ENCODE measurements around the gene HLA-DQB2.
"Not testable (repeated sequence)": the region's sequence is repeated elsewhere in the genome, so short reads cannot be mapped to it uniquely, and the experiment has no call there.

The HLA-DQB2 gene

GRCh38 chr6:32763421-32763820 is at the start of gene HLA-DQB2:
HLA-DQB2 (minus strand) TSS chr6:32763532; CDS start chr6:32763470, 62 bp downstream.
- no peak for DNase-seq

GRCh38 chr6:32809171-32809570 is 45.8 kb upstream of the HLA-DQB2 start:
- DNase-seq = no peak

GRCh38 chr6:32807020-32807580 is 43.8 kb upstream of the HLA-DQB2 start:
- DNase-seq = no peak

- DNase-seq = not testable (repeated sequence)
Observed at GRCh38 chr6:32805404-32805803, 42.1 kb upstream of the HLA-DQB2 start.

- no peak for DNase-seq
Observed at GRCh38 chr6:32803416-32803815, 40.1 kb upstream of the HLA-DQB2 start.

GRCh38 chr6:32799740-32800139 is 36.4 kb upstream of the HLA-DQB2 start:
- DNase-seq = no peak

- DNase-seq = no peak
Observed at GRCh38 chr6:32799168-32799567, 35.8 kb upstream of the HLA-DQB2 start.

GRCh38 chr6:32796848-32797776 is 33.8 kb upstream of the HLA-DQB2 start:
- no peak for DNase-seq

GRCh38 chr6:32794510-32794909 is 31.2 kb upstream of the HLA-DQB2 start:
- DNase-seq = peak; percentile 48

- DNase-seq = no peak
Observed at GRCh38 chr6:32792901-32793435, 29.6 kb upstream of the HLA-DQB2 start.

- DNase-seq = no peak
Observed at GRCh38 chr6:32790306-32790705, 27.0 kb upstream of the HLA-DQB2 start.

- DNase-seq = no peak
Observed at GRCh38 chr6:32785781-32786533, 22.6 kb upstream of the HLA-DQB2 start.

GRCh38 chr6:32782923-32783322 is 19.6 kb upstream of the HLA-DQB2 start:
- DNase-seq = not testable (repeated sequence)

- no peak for DNase-seq
Observed at GRCh38 chr6:32779036-32779435, 15.7 kb upstream of the HLA-DQB2 start.

- no peak for DNase-seq
Observed at GRCh38 chr6:32775071-32775470, 11.7 kb upstream of the HLA-DQB2 start.

- no peak for DNase-seq
Observed at GRCh38 chr6:32774426-32774825, 11.1 kb upstream of the HLA-DQB2 start.

GRCh38 chr6:32772656-32773055 is 9.3 kb upstream of the HLA-DQB2 start:
- DNase-seq = no peak

GRCh38 chr6:32764048-32764447 is 716 bp upstream of the HLA-DQB2 start:
- DNase-seq = no peak

- no peak for DNase-seq
Observed at GRCh38 chr6:32761548-32761947, 1.8 kb downstream of the HLA-DQB2 start.

- no peak for DNase-seq
Observed at GRCh38 chr6:32761072-32761471, 2.3 kb downstream of the HLA-DQB2 start.

GRCh38 chr6:32759669-32760068 is 3.7 kb downstream of the HLA-DQB2 start:
- DNase-seq = no peak

GRCh38 chr6:32752580-32752979 is 10.8 kb downstream of the HLA-DQB2 start:
- DNase-seq = no peak

GRCh38 chr6:32745649-32746048 is 17.7 kb downstream of the HLA-DQB2 start:
- not testable (repeated sequence) for DNase-seq
